Trophoblast cell (in vitro differentiated cells and primary cell): ENCODE measurements around the gene ZNF593.

Source experiments
- DNase-seq, 2 donors: peaks; one replicate each; pipeline ENCODE4 v3.0.0-alpha.2; 2016
- H2AFZ ChIP-seq: 2 replicates; pipeline ENCODE4 v1.6.1; 2013; ENCODE audit warnings: low read length, moderate library complexity, mild to moderate bottlenecking; ENCODE audit not compliant: insufficient read depth, poor library complexity
- H2AK5ac ChIP-seq: 2 replicates; pipeline ENCODE4 v1.6.1; 2013; ENCODE audit warnings: mild to moderate bottlenecking, low read length
- H2BK120ac ChIP-seq: 2 replicates; pipeline ENCODE4 v1.6.1; 2013; ENCODE audit warnings: low read length, mild to moderate bottlenecking, moderate library complexity; ENCODE audit not compliant: insufficient read depth, poor library complexity
- H2BK12ac ChIP-seq: 2 replicates; pipeline ENCODE4 v1.6.1; 2013; ENCODE audit warnings: mild to moderate bottlenecking, low read length, moderate library complexity
- H2BK5ac ChIP-seq: 2 replicates; pipeline ENCODE4 v1.6.1; 2013; ENCODE audit warnings: low read length, low read depth, moderate library complexity, mild to moderate bottlenecking; ENCODE audit not compliant: poor library complexity
- H3K14ac ChIP-seq: 2 replicates; pipeline ENCODE4 v1.6.1; 2013; ENCODE audit warnings: mild to moderate bottlenecking, low read length
- H3K18ac ChIP-seq: 2 replicates; pipeline ENCODE4 v1.6.1; 2013; ENCODE audit warnings: mild to moderate bottlenecking, low read length
- H3K23ac ChIP-seq: 2 replicates; pipeline ENCODE4 v1.6.1; 2013; ENCODE audit warnings: low read length
- H3K27ac ChIP-seq: 2 replicates; pipeline ENCODE4 v1.5.1; 2013; ENCODE audit warnings: low read depth, mild to moderate bottlenecking, inconsistent platforms, low read length, moderate library complexity
- H3K27me3 ChIP-seq: 2 replicates; pipeline ENCODE4 v1.6.1; 2013; ENCODE audit warnings: inconsistent platforms, mild to moderate bottlenecking, low read length, moderate library complexity; ENCODE audit not compliant: insufficient read depth
- H3K36me3 ChIP-seq, 2 experiments: 1 replicate in 1 of 2; 2 replicates in 1 of 2; pipeline ENCODE4 v1.6.1; 2013; ENCODE audit warnings: low read length in 2 of 2, mild to moderate bottlenecking in 2 of 2, moderate library complexity in 1 of 2; ENCODE audit not compliant: insufficient read depth in 2 of 2, control insufficient read depth in 1 of 2
- H3K4ac ChIP-seq: 2 replicates; pipeline ENCODE4 v1.6.1; 2013; ENCODE audit warnings: low read depth, mild to moderate bottlenecking, low read length, moderate library complexity
- H3K4me1 ChIP-seq, 2 experiments: 1 replicate in 1 of 2; 2 replicates in 1 of 2; pipeline ENCODE4 v1.6.1; 2013; ENCODE audit warnings: low read length in 2 of 2, mild to moderate bottlenecking in 2 of 2, moderate library complexity in 1 of 2; ENCODE audit not compliant: insufficient read depth in 2 of 2, control insufficient read depth in 1 of 2
- H3K4me2 ChIP-seq: 2 replicates; pipeline ENCODE4 v1.6.1; 2013; ENCODE audit warnings: inconsistent platforms, mild to moderate bottlenecking, low read length, moderate library complexity
- H3K4me3 ChIP-seq: 2 replicates; pipeline ENCODE4 v1.5.1; 2013; ENCODE audit warnings: mild to moderate bottlenecking, low read depth, low read length, inconsistent platforms
- H3K79me1 ChIP-seq: one replicate; pipeline ENCODE4 v1.6.1; 2013; ENCODE audit warnings: low read length
- H3K79me2 ChIP-seq: 2 replicates; pipeline ENCODE4 v1.6.1; 2013; ENCODE audit warnings: low read length, mild to moderate bottlenecking; ENCODE audit not compliant: control insufficient read depth, insufficient read depth, poor library complexity
- H3K9ac ChIP-seq: 2 replicates; pipeline ENCODE4 v1.6.1; 2013; ENCODE audit warnings: mild to moderate bottlenecking, low read length
- H3K9me3 ChIP-seq: 2 replicates; pipeline ENCODE4 v1.6.1; 2013; ENCODE audit warnings: low read depth, mild to moderate bottlenecking, control low read depth, inconsistent platforms, low read length; ENCODE audit not compliant: insufficient read depth
- H4K12ac ChIP-seq: 2 replicates; pipeline ENCODE4 v1.6.1; 2013; ENCODE audit warnings: low read depth, mild to moderate bottlenecking, low read length, moderate library complexity
- H4K8ac ChIP-seq: 2 replicates; pipeline ENCODE4 v1.6.1; 2013; ENCODE audit warnings: low read depth, mild to moderate bottlenecking, low read length, moderate library complexity
- H4K91ac ChIP-seq: one replicate; pipeline ENCODE4 v1.6.1; 2013; ENCODE audit warnings: low read depth, mild to moderate bottlenecking, low read length, moderate library complexity
- WGBS: extraction: QIAGEN DNeasy Blood & Tissue Kit; methylation state at CpG from one replicate; pipeline ENCODE4 v1.1.7; 2013; ENCODE audit warnings: missing lambda C conversion rate; ENCODE audit not compliant: insufficient read length, insufficient coverage; ENCODE audit errors: extremely low coverage; 5-methylcytosine and 5-hydroxymethylcytosine counted together

The ZNF593 gene

DNA sequence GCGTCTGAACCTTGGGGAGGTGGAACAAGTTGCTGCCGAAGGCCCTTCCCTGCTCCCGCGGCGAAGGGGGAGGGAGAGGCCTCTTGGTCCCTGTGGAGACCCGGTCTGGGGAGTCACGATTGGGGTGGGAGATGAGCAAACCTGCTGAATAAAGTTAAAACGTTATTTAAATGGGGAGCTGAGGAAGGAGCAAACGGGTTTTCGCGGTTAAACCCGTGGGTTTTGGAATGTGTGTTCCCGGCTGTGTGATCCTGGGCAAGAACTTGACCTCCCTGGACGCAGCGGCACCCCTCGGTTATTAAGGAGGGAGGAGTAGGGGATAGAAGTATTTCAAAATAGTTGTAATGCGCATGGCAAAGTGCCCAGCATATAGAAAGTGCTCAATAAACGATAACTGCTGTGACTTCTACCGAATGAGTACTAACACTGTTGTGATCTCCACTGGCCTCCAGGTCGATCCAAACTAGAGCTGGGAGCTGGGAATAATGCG lies 7.4 kb upstream of the ZNF593 start:
- H3K14ac ChIP-seq = no peak overlapping the region
- DNase-seq = no peak
- H4K8ac ChIP-seq = no peak overlapping the region
- H3K18ac ChIP-seq = no peak overlapping the region
- H4K12ac ChIP-seq = no peak overlapping the region
- no peak overlapping the region for H3K9ac ChIP-seq
- peaks cover 31 to 40% of the 10 kb centered on the region in 2 experiments for H3K4me1 ChIP-seq
- H3K23ac ChIP-seq = no peak overlapping the region
- H4K91ac ChIP-seq = no peak overlapping the region
- no peaks in the 10 kb centered on the region for H3K36me3 ChIP-seq
- peak overlapping the region; percentile 50 for H2AFZ ChIP-seq
- H2BK5ac ChIP-seq = no peak overlapping the region
- H2BK12ac ChIP-seq = peak overlapping the region; percentile 24
- WGBS = no CpG with 5 or more reads among the region's 21 CpGs
- peaks cover 2% of the 10 kb centered on the region for H3K9me3 ChIP-seq
- peaks cover 15% of the 10 kb centered on the region for H3K79me1 ChIP-seq
- H2BK120ac ChIP-seq = no peak overlapping the region
- peaks cover 18% of the 10 kb centered on the region for H3K27me3 ChIP-seq
- no peak overlapping the region for H3K4ac ChIP-seq
- peak overlapping the region; percentile 90 for H3K4me2 ChIP-seq
- no peak overlapping the region for H3K27ac ChIP-seq
- peak overlapping the region; percentile 49 for H3K4me3 ChIP-seq
- no peak overlapping the region for H2AK5ac ChIP-seq
- peaks cover 5% of the 10 kb centered on the region for H3K79me2 ChIP-seq

DNA sequence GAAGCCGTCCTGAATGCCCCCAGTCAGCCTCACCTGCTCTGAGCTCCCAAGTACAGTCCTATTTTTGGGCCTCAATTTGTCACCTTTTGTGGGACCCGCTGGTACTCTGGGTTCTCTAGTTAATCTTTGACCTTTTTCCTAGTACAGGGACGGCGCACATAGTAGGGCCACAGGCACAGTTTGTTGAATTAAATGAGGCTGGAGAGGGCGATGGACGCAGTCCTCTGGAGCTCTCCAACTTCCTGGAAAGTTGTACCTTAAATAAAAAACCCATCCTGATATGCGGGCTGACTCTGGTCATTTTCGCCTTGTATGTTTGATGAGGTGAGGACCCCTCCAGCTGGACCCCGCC lies 6.0 kb upstream of the ZNF593 start:
- H3K4me1 ChIP-seq = peaks cover 23 to 32% of the 10 kb centered on the region in 2 experiments
- no peak overlapping the region for H4K8ac ChIP-seq
- no peak overlapping the region for H2BK12ac ChIP-seq
- H3K4ac ChIP-seq = no peak overlapping the region
- no peaks in the 10 kb centered on the region for H3K36me3 ChIP-seq
- WGBS = no CpG with 5 or more reads among the region's 9 CpGs
- H2BK5ac ChIP-seq = no peak overlapping the region
- H3K27ac ChIP-seq = no peak overlapping the region
- no peak overlapping the region for H2AFZ ChIP-seq
- no peak overlapping the region for H3K14ac ChIP-seq
- H4K91ac ChIP-seq = no peak overlapping the region
- peaks cover 18% of the 10 kb centered on the region for H3K27me3 ChIP-seq
- no peak overlapping the region for H4K12ac ChIP-seq
- no peak overlapping the region for H2BK120ac ChIP-seq
- H3K4me3 ChIP-seq = no peak overlapping the region
- H3K18ac ChIP-seq = no peak overlapping the region
- peaks cover 5% of the 10 kb centered on the region for H3K79me2 ChIP-seq
- H3K79me1 ChIP-seq = peaks cover 10% of the 10 kb centered on the region
- peak overlapping the region; percentile 80 for H3K4me2 ChIP-seq
- no peak overlapping the region for H3K9ac ChIP-seq
- H2AK5ac ChIP-seq = no peak overlapping the region
- no peak for DNase-seq
- H3K9me3 ChIP-seq = peaks cover 2% of the 10 kb centered on the region
- no peak overlapping the region for H3K23ac ChIP-seq

DNA sequence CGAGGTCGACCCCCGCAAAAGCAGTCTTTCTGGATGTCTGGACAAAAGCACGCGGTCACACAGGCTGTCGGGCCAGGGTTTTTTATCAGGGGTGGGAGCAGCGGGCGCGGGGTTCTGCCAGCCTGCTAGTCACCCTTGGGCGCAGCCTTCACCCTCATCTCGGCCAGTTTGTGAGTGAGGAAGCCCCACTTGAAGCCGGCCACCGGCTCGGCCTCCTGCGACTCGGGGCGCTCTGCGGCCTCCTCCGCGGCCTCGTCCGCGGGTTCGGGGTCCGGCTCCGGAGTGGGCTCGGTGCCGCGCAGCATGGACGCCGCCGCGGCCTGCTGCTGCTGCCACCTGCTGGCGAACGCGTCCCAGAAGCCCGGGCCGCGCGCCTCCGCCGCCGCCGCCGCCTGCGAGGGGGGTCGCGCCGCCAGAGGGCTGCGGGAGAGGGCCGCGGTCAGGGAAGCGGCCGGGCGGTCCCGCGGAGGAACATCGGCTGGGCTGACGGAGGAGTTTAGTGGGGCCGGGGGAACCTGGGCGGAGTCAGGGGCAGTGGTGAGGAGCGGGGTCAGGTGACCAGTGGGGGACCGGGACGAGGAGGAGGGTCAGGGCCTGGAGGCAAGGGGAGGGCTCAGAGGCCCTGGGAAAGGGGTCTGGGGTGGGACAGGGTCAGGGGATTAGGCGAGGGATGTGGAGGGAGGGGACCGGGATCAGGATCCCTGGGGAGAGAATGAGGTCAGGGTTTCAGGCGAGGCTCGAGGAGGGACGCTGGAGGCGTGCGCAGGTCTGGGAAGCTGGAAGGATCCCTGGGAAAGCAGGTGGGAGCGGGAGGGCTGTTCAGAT lies 5.5 kb upstream of the ZNF593 start:
- Histone ChIP-seq H3K27ac (no peak overlapping the region), H3K18ac (peak overlapping the region; percentile 25), H3K23ac (no peak overlapping the region)

DNA sequence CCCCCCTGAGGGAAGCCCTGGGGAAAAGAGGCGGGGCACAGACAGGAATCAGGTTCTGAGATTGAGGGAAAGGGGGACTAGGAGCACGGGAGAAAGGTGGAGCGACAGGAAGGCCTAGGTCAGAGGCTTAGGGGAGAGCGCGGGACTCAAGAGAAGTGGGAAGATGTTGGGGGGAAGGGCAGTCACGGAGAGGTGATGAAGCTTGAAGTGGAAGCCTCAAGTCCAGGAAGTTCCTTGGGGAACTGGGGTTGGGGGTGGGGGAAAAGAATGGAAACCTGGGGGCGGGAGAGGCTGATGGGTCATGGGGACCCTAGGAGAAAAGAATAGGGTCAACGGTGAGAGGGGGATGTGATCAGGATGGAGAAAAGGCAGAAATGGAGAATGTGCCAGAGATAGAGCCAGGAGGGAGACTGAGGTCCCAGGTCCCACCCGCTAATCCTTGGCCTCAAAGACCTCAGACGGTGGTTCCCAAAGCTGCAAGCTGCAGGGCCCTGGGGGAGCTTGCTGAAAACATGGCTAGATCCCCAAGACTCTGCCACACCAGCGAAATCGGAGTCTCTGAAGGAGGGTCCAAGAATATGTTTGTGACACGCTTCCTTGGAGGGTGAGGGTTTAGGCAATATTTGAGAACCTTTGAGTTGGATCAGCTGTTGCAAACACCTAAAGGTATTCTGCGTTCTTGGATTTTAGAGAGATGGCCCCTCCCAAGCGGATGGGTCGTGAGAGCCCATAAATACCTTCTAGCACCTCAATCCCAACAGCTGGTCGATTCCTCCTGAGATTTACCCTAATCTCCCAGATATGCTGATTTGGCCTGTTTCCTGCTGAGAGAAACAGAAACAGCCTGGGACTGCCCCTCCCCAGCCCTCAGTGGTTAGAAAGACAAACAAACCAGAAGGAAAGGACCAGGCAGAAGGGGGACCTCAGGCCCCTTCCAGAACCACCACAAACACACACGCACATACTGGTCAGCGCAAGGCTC lies 4.6 kb upstream of the ZNF593 start:
- Histone ChIP-seq H3K4me2 (peak overlapping the region; percentile 80), H3K4me1 (peaks cover 14 to 22% of the 10 kb centered on the region in 2 experiments), H3K23ac (no peak overlapping the region), H3K79me2 (peaks cover 9% of the 10 kb centered on the region), H3K18ac (no peak overlapping the region), H2AFZ (no peak overlapping the region), H4K12ac (peak overlapping the region; percentile 28), H3K14ac (no peak overlapping the region), H3K9ac (no peak overlapping the region), H3K27me3 (peaks cover 18% of the 10 kb centered on the region), H2BK5ac (no peak overlapping the region), H4K8ac (peak overlapping the region; percentile 86), H2BK12ac (peak overlapping the region; percentile 16), H3K4me3 (no peak overlapping the region), H3K27ac (no peak overlapping the region), H3K36me3 (no peaks in the 10 kb centered on the region), H2AK5ac (no peak overlapping the region), H4K91ac (no peak overlapping the region), H3K79me1 (peaks cover 12% of the 10 kb centered on the region), H2BK120ac (no peak overlapping the region), H3K4ac (no peak overlapping the region), H3K9me3 (peaks cover 2% of the 10 kb centered on the region)
- no CpG with 5 or more reads among the region's 19 CpGs for WGBS
- no peak for DNase-seq

More for the DNA sequence above, 5.5 kb upstream of the ZNF593 start:
- Histone ChIP-seq H2BK120ac (peak overlapping the region; percentile 68), H3K4me2 (peak overlapping the region; percentile 80), H3K4me3 (peak overlapping the region; percentile 55), H3K79me2 (peaks cover 5% of the 10 kb centered on the region), H2BK12ac (peak overlapping the region; percentile 89), H3K36me3 (no peaks in the 10 kb centered on the region), H3K27me3 (peaks cover 18% of the 10 kb centered on the region), H2BK5ac (peak overlapping the region; percentile 57), H3K4ac (no peak overlapping the region), H2AK5ac (no peak overlapping the region), H3K9me3 (peaks cover 2% of the 10 kb centered on the region), H3K79me1 (peaks cover 10% of the 10 kb centered on the region), H4K12ac (peak overlapping the region; percentile 49), H3K14ac (peak overlapping the region; percentile 65), H2AFZ (peak overlapping the region; percentile 95), H4K91ac (peak overlapping the region; percentile 80), H4K8ac (peak overlapping the region; percentile 86), H3K9ac (no peak overlapping the region), H3K4me1 (peaks cover 17 to 26% of the 10 kb centered on the region in 2 experiments)
- peak in 1 of 2 donors; percentile 62 for DNase-seq
- no CpG with 5 or more reads among the region's 72 CpGs for WGBS
